ENCODE results near the gene RAB36.

- TF ChIP-seq CTCF (optimal IDR thresholded peaks at IDR 0.05 in 1 of 3, IDR thresholded peaks at IDR 0.05 in 1 of 3, conservative IDR thresholded peaks at IDR 0.05 in 1 of 3; ENCODE audit: extremely low read depth in 1 of 3, insufficient read depth in 2 of 3, low read length in 3 of 3) (no peak), EZH2 (IDR thresholded peaks at IDR 0.05; ENCODE audit: low read length) (no peak)
Measured at GRCh38 chr22:23180893-23181720, 35.8 kb downstream of the RAB36 start.

All from keratinocyte (primary cell).